CD8-positive, alpha-beta memory T cell (primary cell): ENCODE data around the gene IFT25. TPM values are rescaled to one million over a fixed set of nuclear protein-coding genes. Genes with fewer than 3 reads are reported as not detected.

Experiments used
- CTCF ChIA-PET: fragments of 350-600 bp; sonication (Branson Sonifier 250); formaldehyde crosslinking; loops from one replicate; lab custom pipeline; 2021; ENCODE audit warnings: antibody characterized with exemption; lab: Charles Lee
- POLR2A ChIA-PET: fragments of 350-600 bp; sonication (Branson Sonifier 250); formaldehyde crosslinking; loops from one replicate; lab custom pipeline; 2021; ENCODE audit warnings: antibody characterized with exemption; lab: Charles Lee
- DNase-seq, 5 donors: peaks; one replicate each; pipeline versions ENCODE4 v3.0.0 to v3.0.0-alpha.2; 2020 to 2022; ENCODE audit warnings: mixed read lengths in 1 of 5
- H3K27ac ChIP-seq: one replicate; pipeline ENCODE4 v1.7.0; 2013; ENCODE audit warnings: low read depth, mild to moderate bottlenecking, low read length, moderate library complexity
- H3K27me3 ChIP-seq: 2 replicates; pipeline ENCODE4 v1.7.0; 2013; ENCODE audit warnings: low read length, mild to moderate bottlenecking; ENCODE audit not compliant: insufficient read depth, poor library complexity, severe bottlenecking
- H3K36me3 ChIP-seq: 2 replicates; pipeline ENCODE4 v1.7.0; 2013; ENCODE audit warnings: mild to moderate bottlenecking, low read length, moderate library complexity; ENCODE audit not compliant: insufficient read depth
- H3K4me1 ChIP-seq: 2 replicates; pipeline ENCODE4 v1.7.0; 2013; ENCODE audit warnings: mild to moderate bottlenecking, low read length, moderate library complexity; ENCODE audit not compliant: insufficient read depth
- H3K4me3 ChIP-seq: 2 replicates; pipeline ENCODE4 v1.7.0; 2013; ENCODE audit warnings: mild to moderate bottlenecking, low read length
- H3K9me3 ChIP-seq: 2 replicates; pipeline ENCODE4 v1.7.0; 2013; ENCODE audit warnings: mild to moderate bottlenecking, low read length
- H3K27ac Mint-ChIP-seq, 8 donors: one replicate each; pipeline ENCODE4 v1.8.0; 2020 to 2021; ENCODE audit warnings: mixed read lengths in 8 of 8, mild to moderate bottlenecking in 6 of 8, inconsistent platforms in 3 of 8, moderate library complexity in 3 of 8
- H3K27me3 Mint-ChIP-seq, 2 donors: one replicate each; pipeline ENCODE4 v1.8.0; 2020 to 2021; ENCODE audit warnings: mixed read lengths in 2 of 2, mild to moderate bottlenecking in 1 of 2, moderate library complexity in 1 of 2
- H3K36me3 Mint-ChIP-seq, 3 donors: one replicate each; pipeline ENCODE4 v1.8.0; 2020 to 2021; ENCODE audit warnings: mixed read lengths in 3 of 3, inconsistent platforms in 1 of 3, mild to moderate bottlenecking in 1 of 3
- H3K4me1 Mint-ChIP-seq, 3 donors: one replicate each; pipeline ENCODE4 v1.8.0; 2020 to 2021; ENCODE audit warnings: mixed read lengths in 3 of 3, inconsistent platforms in 1 of 3, mild to moderate bottlenecking in 1 of 3
- H3K4me3 Mint-ChIP-seq, 7 donors: one replicate each; pipeline ENCODE4 v1.8.0; 2020 to 2021; ENCODE audit warnings: mixed read lengths in 7 of 7, mild to moderate bottlenecking in 6 of 7, moderate library complexity in 4 of 7, inconsistent platforms in 2 of 7
- H3K9me3 Mint-ChIP-seq, 5 donors: one replicate each; pipeline ENCODE4 v1.8.0; 2020 to 2022; ENCODE audit warnings: mixed read lengths in 5 of 5, mild to moderate bottlenecking in 3 of 5, moderate library complexity in 2 of 5, inconsistent platforms in 1 of 5
- polyA plus RNA-seq: library from polyadenylated mRNA; unstranded; fragments of 300-500 nt; fragmentation: Illumina TruSeq; gene quantifications from one replicate; pipeline ENCODE4 v1.2.3, GENCODE V29; 2021
- total RNA-seq, 2 experiments: library from RNA; stranded (reverse); gene quantifications; one replicate each; pipeline ENCODE4 v1.2.3, GENCODE V29; 2021

Gene IFT25
- total and polyA plus RNA-seq, 3 experiments from 2014 or later, result 57.2 to 59.9 (median 57.8) TPM

DNA sequence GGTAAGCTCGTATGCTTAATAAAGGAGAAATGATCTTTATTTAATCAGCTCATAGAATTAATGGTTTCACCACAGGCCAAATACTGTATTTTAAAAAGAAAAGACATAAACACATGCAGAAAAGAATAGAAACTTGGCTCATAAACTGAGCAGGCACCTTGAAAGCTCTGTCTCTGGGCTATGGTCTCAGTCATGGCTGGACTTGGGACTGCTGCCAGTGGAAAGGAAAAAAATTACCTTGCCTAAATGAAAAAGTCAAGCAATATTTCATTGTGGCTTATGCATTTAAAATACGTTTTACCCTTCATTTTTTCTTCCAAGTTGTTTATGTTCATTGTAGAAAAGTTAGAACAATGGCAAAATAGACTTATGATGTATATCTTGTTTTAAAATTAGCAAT lies 8.6 kb upstream of the IFT25 start:
- Mint-ChIP-seq H3K9me3 (no peaks in the 10 kb centered on the region), H3K27me3 (no peaks in the 10 kb centered on the region), H3K4me3 (no peak overlapping the region), H3K36me3 (peaks cover 0 to 49% (median 9%) of the 10 kb centered on the region in 3 donors), H3K27ac (no peak overlapping the region), H3K4me1 (peaks cover 2 to 32% (median 18%) of the 10 kb centered on the region in 3 donors)
- ChIA-PET POLR2A (no interaction called here), CTCF (interaction anchor here (4.6 kb wide), 1 partner anchor 93 kb away, joined by 19 read pairs; no protein-coding TSS in a partner anchor)
- Histone ChIP-seq H3K9me3 (no peaks in the 10 kb centered on the region), H3K4me1 (no peaks in the 10 kb centered on the region), H3K27me3 (no peaks in the 10 kb centered on the region), H3K4me3 (no peak overlapping the region), H3K27ac (no peak overlapping the region), H3K36me3 (peaks cover 7% of the 10 kb centered on the region)
- DNase-seq, result no peak

- Mint-ChIP-seq H3K4me3 (no peak overlapping the region), H3K9me3 (no peaks in the 10 kb centered on the region), H3K27ac (no peak overlapping the region), H3K4me1 (peaks cover 11 to 41% (median 33%) of the 10 kb centered on the region in 3 donors), H3K27me3 (no peaks in the 10 kb centered on the region), H3K36me3 (peaks cover 0 to 40% (median 9%) of the 10 kb centered on the region in 3 donors)
- H3K4me3 ChIP-seq, result no peak overlapping the region
- H3K4me1 ChIP-seq, result peaks cover 9% of the 10 kb centered on the region
- no peaks in the 10 kb centered on the region for H3K27me3 ChIP-seq
- H3K27ac ChIP-seq, result no peak overlapping the region
- ChIA-PET CTCF (no interaction called here), POLR2A (no interaction called here)
- no peak for DNase-seq
- H3K9me3 ChIP-seq, result no peaks in the 10 kb centered on the region
- peaks cover 7% of the 10 kb centered on the region for H3K36me3 ChIP-seq
Measured at GRCh38 chr1:53951697-53952096, 6.2 kb upstream of the IFT25 start.

- Mint-ChIP-seq H3K27ac (peak overlapping the region in 3 of 8 donors; percentile 6 to 87 (median 52)), H3K36me3 (peaks cover 0 to 35% (median 9%) of the 10 kb centered on the region in 3 donors), H3K9me3 (no peaks in the 10 kb centered on the region), H3K27me3 (no peaks in the 10 kb centered on the region), H3K4me1 (peaks cover 19 to 46% (median 40%) of the 10 kb centered on the region in 3 donors), H3K4me3 (peak overlapping the region in 1 of 7 donors; percentile 80)
- Histone ChIP-seq H3K27ac (no peak overlapping the region), H3K9me3 (no peaks in the 10 kb centered on the region), H3K4me1 (peaks cover 18% of the 10 kb centered on the region), H3K27me3 (no peaks in the 10 kb centered on the region), H3K36me3 (peaks cover 7% of the 10 kb centered on the region), H3K4me3 (no peak overlapping the region)
- peak in 2 of 5 donors; percentile 7 to 10 for DNase-seq
- POLR2A ChIA-PET, result interaction anchor here (1.0 kb wide), 1 partner anchor 60 kb away, joined by 4 read pairs; the partner anchor contains the start of gene YIPF1
- CTCF ChIA-PET, result interaction anchor here (0.7 to 4.1 kb wide), 7 partner anchors 10 to 112 kb away, joined by 3 to 27 read pairs (median 5); no protein-coding TSS in a partner anchor
Measured at GRCh38 chr1:53949023-53949990, 3.8 kb upstream of the IFT25 start.

DNA sequence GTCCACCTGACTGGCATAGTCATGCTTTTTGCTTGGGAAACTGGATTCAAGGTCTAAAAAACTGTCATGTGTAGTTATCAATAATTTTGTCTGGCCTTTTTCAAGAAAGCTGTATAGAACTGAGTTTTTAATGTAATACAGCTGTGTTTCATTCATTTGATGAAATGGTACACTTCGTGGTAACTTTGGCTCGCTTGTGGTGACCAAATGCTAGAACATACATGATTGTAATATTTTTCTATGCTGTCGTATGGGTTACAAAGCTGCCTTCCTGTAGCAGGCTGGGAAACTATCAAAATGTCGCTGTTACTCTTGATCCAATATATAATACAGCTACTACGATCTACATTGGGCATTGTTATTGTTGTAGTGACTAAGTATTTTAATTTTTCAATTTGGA lies 2.8 kb upstream of the IFT25 start:
- H3K27ac ChIP-seq, result no peak overlapping the region
- H3K27ac Mint-ChIP-seq, result peak overlapping the region in 2 of 8 donors; percentile 51 to 81
- ChIA-PET POLR2A (no interaction called here), CTCF (interaction anchor here (0.6 to 4.1 kb wide), 4 partner anchors 11 to 88 kb away, joined by 3 to 27 read pairs (median 6); no protein-coding TSS in a partner anchor)
- H3K4me3 ChIP-seq, result no peak overlapping the region
- no peaks in the 10 kb centered on the region for H3K27me3 ChIP-seq
- H3K4me1 ChIP-seq, result peaks cover 28% of the 10 kb centered on the region
- H3K36me3 ChIP-seq, result peaks cover 7% of the 10 kb centered on the region
- no peaks in the 10 kb centered on the region for H3K27me3 Mint-ChIP-seq
- no peaks in the 10 kb centered on the region for H3K9me3 ChIP-seq
- H3K4me1 Mint-ChIP-seq, result peaks cover 28 to 49% (median 46%) of the 10 kb centered on the region in 3 donors
- no peak for DNase-seq
- no peaks in the 10 kb centered on the region for H3K9me3 Mint-ChIP-seq
- H3K4me3 Mint-ChIP-seq, result peak overlapping the region in 5 of 7 donors; percentile 49 to 83 (median 80)
- peaks cover 0 to 30% (median 9%) of the 10 kb centered on the region in 3 donors for H3K36me3 Mint-ChIP-seq

DNA sequence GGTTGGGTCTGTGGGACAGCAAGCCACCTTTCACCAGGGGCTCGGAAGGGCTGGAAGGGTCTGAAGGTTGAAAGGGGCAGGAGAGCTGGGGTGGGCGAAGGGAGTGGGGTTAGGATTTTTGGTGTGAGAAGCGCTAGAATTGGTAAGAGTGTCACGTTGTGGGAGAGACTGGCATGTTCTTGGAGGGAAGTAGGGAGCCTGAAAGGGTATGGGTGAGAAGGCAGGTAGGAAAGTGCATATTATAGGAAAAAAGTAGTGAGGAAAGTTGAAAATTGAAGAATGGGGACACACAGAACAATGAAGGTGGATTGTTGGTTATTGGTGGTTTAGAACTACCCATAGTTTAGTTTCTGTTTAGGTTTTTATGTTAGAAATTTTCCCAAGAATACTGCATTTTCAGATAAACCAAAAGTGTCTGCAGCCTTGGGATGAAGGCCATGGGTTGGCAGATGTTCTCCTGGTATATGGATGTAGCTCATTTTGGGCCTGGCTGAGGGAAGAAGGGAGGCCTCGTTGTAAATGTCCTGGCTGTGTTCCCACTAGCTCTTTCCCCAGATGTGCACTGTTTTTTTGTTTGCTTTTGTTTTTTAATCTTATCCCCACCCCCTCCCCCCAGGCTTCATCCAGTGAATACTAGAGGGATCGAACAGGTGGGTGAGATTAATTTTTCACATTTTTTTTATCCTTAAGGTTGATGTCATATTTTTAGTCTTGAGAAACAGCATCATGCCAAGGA lies 1.8 kb upstream of the IFT25 start:
- H3K36me3 ChIP-seq, result peaks cover 4% of the 10 kb centered on the region
- H3K27ac ChIP-seq, result peak overlapping the region; percentile 64
- no peak for DNase-seq
- no peaks in the 10 kb centered on the region for H3K27me3 ChIP-seq
- peak overlapping the region; percentile 54 for H3K4me3 ChIP-seq
- Mint-ChIP-seq H3K4me1 (peaks cover 37 to 55% (median 49%) of the 10 kb centered on the region in 3 donors), H3K4me3 (peak overlapping the region; percentile 65 to 99 (median 83)), H3K9me3 (no peaks in the 10 kb centered on the region), H3K27ac (peak overlapping the region; percentile 23 to 96 (median 82)), H3K36me3 (peaks cover 0 to 21% (median 3%) of the 10 kb centered on the region in 3 donors), H3K27me3 (no peaks in the 10 kb centered on the region)
- POLR2A ChIA-PET, result no interaction called here
- CTCF ChIA-PET, result interaction anchor here (1.4 to 4.1 kb wide), 3 partner anchors 12 to 87 kb away, joined by 5 to 27 read pairs (median 8); no protein-coding TSS in a partner anchor
- peaks cover 37% of the 10 kb centered on the region for H3K4me1 ChIP-seq
- no peaks in the 10 kb centered on the region for H3K9me3 ChIP-seq

DNA sequence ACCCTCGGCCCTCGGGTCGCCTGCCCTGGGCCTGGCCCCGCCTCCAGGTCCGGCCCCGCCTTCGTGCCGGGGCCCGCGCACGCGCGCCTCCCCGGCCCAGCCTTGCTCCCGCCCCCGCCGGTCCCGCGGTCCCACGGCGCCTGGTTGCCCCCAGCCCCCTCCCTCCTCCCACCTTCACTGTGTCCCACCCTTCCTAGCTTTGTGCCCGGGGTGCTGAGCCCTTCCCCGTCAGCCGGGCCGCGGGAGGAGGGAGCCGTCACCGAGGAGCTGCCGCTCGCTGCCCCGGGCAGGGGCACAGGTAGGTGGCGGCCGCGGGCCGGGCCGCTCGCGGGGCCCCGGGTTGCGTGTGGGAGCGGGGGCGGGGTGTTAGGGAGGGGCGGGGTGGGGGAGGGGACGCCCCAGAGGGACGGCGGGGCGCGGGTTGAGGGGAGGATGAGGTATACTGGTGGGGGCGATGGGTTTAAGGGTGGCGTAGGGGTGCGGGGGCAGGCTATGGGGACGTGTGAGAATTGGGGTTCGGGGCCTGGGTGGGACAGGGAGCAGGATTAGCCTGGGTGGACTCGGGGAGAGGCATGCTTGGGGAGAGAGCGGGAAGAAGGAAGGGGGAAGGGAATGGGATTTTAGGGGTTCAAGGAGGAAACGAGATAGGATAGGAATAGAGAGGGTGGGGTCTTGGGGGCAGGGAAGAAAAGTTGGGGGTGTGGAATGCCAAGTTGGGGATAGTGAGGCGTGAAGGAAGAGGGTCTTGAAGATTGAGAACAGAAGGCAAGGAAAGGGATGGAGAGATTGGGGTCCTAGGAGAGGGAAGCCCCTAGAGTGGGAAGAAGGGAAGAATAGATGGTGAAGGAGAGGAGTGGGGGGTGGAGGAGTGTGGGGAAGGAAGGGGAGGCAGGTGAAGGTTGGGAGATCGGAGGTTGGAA lies 1.0 kb upstream of the IFT25 start, which contains the start of gene LRRC42:
TSS of gene LRRC42 (plus strand) at position 99 of the 920 bp plus-strand sequence. CDS start 5,650 bp downstream, outside the sequence.
- Histone ChIP-seq H3K4me1 (peaks cover 38% of the 10 kb centered on the region), H3K27ac (peak within 1 kb of the TSS; percentile 83), H3K9me3 (no peaks in the 10 kb centered on the region), H3K36me3 (no peaks in the 10 kb centered on the region), H3K4me3 (peak within 1 kb of the TSS; percentile 71), H3K27me3 (no peaks in the 10 kb centered on the region)
- no peaks in the 10 kb centered on the region for H3K27me3 Mint-ChIP-seq
- H3K9me3 Mint-ChIP-seq, result no peaks in the 10 kb centered on the region
- H3K4me3 Mint-ChIP-seq, result peak within 1 kb of the TSS; percentile 96 to 99 (median 97)
- ChIA-PET CTCF (interaction anchor here (1.0 to 3.2 kb wide), 10 partner anchors 10 to 863 kb away, joined by 3 to 16 read pairs (median 5); partner anchors contain the start of genes NDC1 and YIPF1), POLR2A (interaction anchor here (0.6 to 2.3 kb wide), 5 partner anchors 57 to 857 kb away, joined by 3 to 24 read pairs (median 7); partner anchors contain the start of genes NDC1, TCEANC2, TMEM59 and YIPF1)
- no peak for DNase-seq
- peaks cover 0 to 13% (median 3%) of the 10 kb centered on the region in 3 donors for H3K36me3 Mint-ChIP-seq
- H3K4me1 Mint-ChIP-seq, result peaks cover 39 to 61% (median 49%) of the 10 kb centered on the region in 3 donors
- H3K27ac Mint-ChIP-seq, result peak within 1 kb of the TSS; percentile 94 to 99 (median 96)
